ENCODE results near the gene UBQLN1.

DNA sequence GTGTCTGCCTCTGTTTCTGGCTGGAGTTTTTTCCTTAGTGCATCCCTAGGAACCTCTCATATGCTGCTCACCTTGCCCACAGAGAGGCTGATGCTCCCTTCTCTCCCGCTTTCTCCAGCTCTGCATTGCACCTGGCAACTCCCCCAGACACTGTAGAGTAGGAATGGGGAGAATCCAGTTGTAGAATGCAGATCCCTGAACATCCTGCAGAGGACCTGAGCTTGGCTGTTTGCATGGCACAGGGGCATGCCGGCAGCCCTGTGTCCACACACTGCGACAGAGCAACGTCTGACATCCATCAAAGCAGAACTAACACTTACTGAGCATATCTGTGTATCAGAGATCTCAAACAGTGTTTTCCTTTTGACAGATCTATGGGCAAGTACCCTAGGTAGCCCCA lies 65.0 kb downstream of the UBQLN1 start:
- TF ChIP-seq, protein P1, sequence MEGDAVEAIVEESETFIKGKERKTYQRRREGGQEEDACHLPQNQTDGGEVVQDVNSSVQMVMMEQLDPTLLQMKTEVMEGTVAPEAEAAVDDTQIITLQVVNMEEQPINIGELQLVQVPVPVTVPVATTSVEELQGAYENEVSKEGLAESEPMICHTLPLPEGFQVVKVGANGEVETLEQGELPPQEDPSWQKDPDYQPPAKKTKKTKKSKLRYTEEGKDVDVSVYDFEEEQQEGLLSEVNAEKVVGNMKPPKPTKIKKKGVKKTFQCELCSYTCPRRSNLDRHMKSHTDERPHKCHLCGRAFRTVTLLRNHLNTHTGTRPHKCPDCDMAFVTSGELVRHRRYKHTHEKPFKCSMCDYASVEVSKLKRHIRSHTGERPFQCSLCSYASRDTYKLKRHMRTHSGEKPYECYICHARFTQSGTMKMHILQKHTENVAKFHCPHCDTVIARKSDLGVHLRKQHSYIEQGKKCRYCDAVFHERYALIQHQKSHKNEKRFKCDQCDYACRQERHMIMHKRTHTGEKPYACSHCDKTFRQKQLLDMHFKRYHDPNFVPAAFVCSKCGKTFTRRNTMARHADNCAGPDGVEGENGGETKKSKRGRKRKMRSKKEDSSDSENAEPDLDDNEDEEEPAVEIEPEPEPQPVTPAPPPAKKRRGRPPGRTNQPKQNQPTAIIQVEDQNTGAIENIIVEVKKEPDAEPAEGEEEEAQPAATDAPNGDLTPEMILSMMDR (IDR thresholded peaks at IDR 0.05 in 4 of 5, conservative IDR thresholded peaks at IDR 0.05 in 1 of 5), result no peak
- no peak for TF ChIP-seq POLR2A (IDR thresholded peaks at IDR 0.05)

All from gastrocnemius medialis (tissue), 4 donors.